WERI-Rb-1 (cell line): Measurements from ENCODE around the gene KRTDAP.

Experiments used
- DNase-seq: peaks from one replicate; pipeline ENCODE4 v3.0.0-alpha.2; 2020
- H3K27ac ChIP-seq: fragments of 250-450 bp; sonication (Bioruptor Pico); 2 replicates; pipeline ENCODE4 v1.5.1; 2020; ENCODE audit warnings: mild to moderate bottlenecking, moderate library complexity
- H3K27me3 ChIP-seq: fragments of 250-450 bp; sonication (Bioruptor Pico); 2 replicates; pipeline ENCODE4 v1.5.1; 2021; ENCODE audit warnings: mild to moderate bottlenecking, low read depth, moderate library complexity; ENCODE audit not compliant: insufficient read depth, severe bottlenecking
- H3K36me3 ChIP-seq: fragments of 250-450 bp; sonication (Bioruptor Pico); 2 replicates; pipeline ENCODE4 v1.5.1; 2020; ENCODE audit warnings: mild to moderate bottlenecking, moderate library complexity
- H3K4me3 ChIP-seq: 2 replicates; pipeline ENCODE4 v1.5.1; 2011; ENCODE audit warnings: low read depth, mild to moderate bottlenecking, control low read depth, low read length
- H3K9me3 ChIP-seq: fragments of 250-450 bp; sonication (Bioruptor Pico); 2 replicates; pipeline ENCODE4 v1.5.1; 2021; ENCODE audit warnings: mild to moderate bottlenecking, moderate library complexity; ENCODE audit not compliant: severe bottlenecking
- CTCF ChIP-seq: IDR thresholded peaks from 2 replicates; pipeline ENCODE4 v1.5.1; 2011; ENCODE audit warnings: low read depth, mild to moderate bottlenecking, control low read depth, inconsistent platforms, low read length

Gene KRTDAP

GRCh38 chr19:35445826-35446593, 44.3 kb downstream of the KRTDAP start:
- no peak overlapping the region for H3K27ac ChIP-seq
- no peak overlapping the region for H3K4me3 ChIP-seq
- H3K27me3 ChIP-seq: no peaks in the 10 kb centered on the region
- no peak for DNase-seq
- no peaks in the 10 kb centered on the region for H3K9me3 ChIP-seq
- no peak for TF ChIP-seq CTCF
- no peaks in the 10 kb centered on the region for H3K36me3 ChIP-seq

GRCh38 chr19:35444735-35445134, 45.5 kb downstream of the KRTDAP start:
- Histone ChIP-seq H3K36me3 (no peaks in the 10 kb centered on the region), H3K27ac (no peak overlapping the region), H3K4me3 (no peak overlapping the region), H3K27me3 (no peaks in the 10 kb centered on the region), H3K9me3 (no peaks in the 10 kb centered on the region)
- TF ChIP-seq CTCF: no peak
- DNase-seq: no peak

GRCh38 chr19:35442091-35442490, 48.2 kb downstream of the KRTDAP start:
- Histone ChIP-seq H3K4me3 (no peak overlapping the region), H3K27ac (no peak overlapping the region; the same call in 1 of the 2 replicates), H3K36me3 (no peaks in the 10 kb centered on the region), H3K27me3 (no peaks in the 10 kb centered on the region), H3K9me3 (no peaks in the 10 kb centered on the region)
- no peak for TF ChIP-seq CTCF
- DNase-seq: peak; percentile 58

- Histone ChIP-seq H3K36me3 (no peaks in the 10 kb centered on the region), H3K27me3 (no peaks in the 10 kb centered on the region), H3K9me3 (no peaks in the 10 kb centered on the region), H3K4me3 (no peak overlapping the region), H3K27ac (no peak overlapping the region)
- no peak for DNase-seq
- TF ChIP-seq CTCF: no peak
Measured at GRCh38 chr19:35439921-35440320, 50.3 kb downstream of the KRTDAP start.

- Histone ChIP-seq H3K4me3 (no peak overlapping the region), H3K27me3 (no peaks in the 10 kb centered on the region), H3K36me3 (no peaks in the 10 kb centered on the region), H3K9me3 (no peaks in the 10 kb centered on the region), H3K27ac (no peak overlapping the region)
- DNase-seq: no peak
- no peak for TF ChIP-seq CTCF
Measured at GRCh38 chr19:35438527-35438926, 51.7 kb downstream of the KRTDAP start.

GRCh38 chr19:35438096-35438495, 52.2 kb downstream of the KRTDAP start:
- Histone ChIP-seq H3K9me3 (no peaks in the 10 kb centered on the region), H3K36me3 (no peaks in the 10 kb centered on the region), H3K4me3 (no peak overlapping the region), H3K27ac (no peak overlapping the region), H3K27me3 (no peaks in the 10 kb centered on the region)
- no peak for TF ChIP-seq CTCF
- DNase-seq: no peak
